Parathyroid adenoma (tissue), 2 donors: ENCODE data around the gene NCF4.

Experiments
- H2AFZ ChIP-seq: fragments of 300-600 bp; sonication (generic); one replicate; pipeline ENCODE4 v1.7.0; 2017; ENCODE audit warnings: antibody characterized with exemption, mild to moderate bottlenecking
- H3K27ac ChIP-seq: fragments of 300-600 bp; sonication (generic); one replicate; pipeline ENCODE4 v1.7.0; 2017
- H3K27me3 ChIP-seq: fragments of 300-600 bp; sonication (generic); one replicate; pipeline ENCODE4 v1.7.0; 2017; ENCODE audit warnings: low read length; ENCODE audit not compliant: control insufficient read depth, insufficient read depth
- H3K36me3 ChIP-seq: fragments of 300-600 bp; sonication (generic); one replicate; pipeline ENCODE4 v1.7.0; 2017; ENCODE audit warnings: low read length; ENCODE audit not compliant: control insufficient read depth, insufficient read depth
- H3K4me1 ChIP-seq: fragments of 300-600 bp; sonication (generic); one replicate; pipeline ENCODE4 v1.7.0; 2017; ENCODE audit warnings: control low read depth
- H3K4me2 ChIP-seq: fragments of 300-600 bp; sonication (generic); one replicate; pipeline ENCODE4 v1.7.0; 2017; ENCODE audit warnings: low read length
- H3K4me3 ChIP-seq: fragments of 300-600 bp; sonication (generic); one replicate; pipeline ENCODE4 v1.7.0; 2017; ENCODE audit warnings: low read depth, low read length
- H3K79me2 ChIP-seq: fragments of 300-600 bp; sonication (generic); one replicate; pipeline ENCODE4 v1.7.0; 2017; ENCODE audit warnings: control low read depth
- H3K9ac ChIP-seq: fragments of 300-600 bp; sonication (generic); one replicate; pipeline ENCODE4 v1.7.0; 2017; ENCODE audit warnings: mild to moderate bottlenecking
- H3K9me3 ChIP-seq: fragments of 300-600 bp; sonication (generic); one replicate; pipeline ENCODE4 v1.7.0; 2017; ENCODE audit warnings: low read length; ENCODE audit not compliant: control insufficient read depth
- TF ChIP-seq, protein P1 (sequence below): fragments of 300-600 bp; sonication (generic); IDR thresholded peaks from one replicate; pipeline ENCODE4 v1.7.0; 2017; ENCODE audit warnings: antibody characterized with exemption, mild to moderate bottlenecking
- donor health status: primary hyperparathyroidism.

NCF4 gene

DNA sequence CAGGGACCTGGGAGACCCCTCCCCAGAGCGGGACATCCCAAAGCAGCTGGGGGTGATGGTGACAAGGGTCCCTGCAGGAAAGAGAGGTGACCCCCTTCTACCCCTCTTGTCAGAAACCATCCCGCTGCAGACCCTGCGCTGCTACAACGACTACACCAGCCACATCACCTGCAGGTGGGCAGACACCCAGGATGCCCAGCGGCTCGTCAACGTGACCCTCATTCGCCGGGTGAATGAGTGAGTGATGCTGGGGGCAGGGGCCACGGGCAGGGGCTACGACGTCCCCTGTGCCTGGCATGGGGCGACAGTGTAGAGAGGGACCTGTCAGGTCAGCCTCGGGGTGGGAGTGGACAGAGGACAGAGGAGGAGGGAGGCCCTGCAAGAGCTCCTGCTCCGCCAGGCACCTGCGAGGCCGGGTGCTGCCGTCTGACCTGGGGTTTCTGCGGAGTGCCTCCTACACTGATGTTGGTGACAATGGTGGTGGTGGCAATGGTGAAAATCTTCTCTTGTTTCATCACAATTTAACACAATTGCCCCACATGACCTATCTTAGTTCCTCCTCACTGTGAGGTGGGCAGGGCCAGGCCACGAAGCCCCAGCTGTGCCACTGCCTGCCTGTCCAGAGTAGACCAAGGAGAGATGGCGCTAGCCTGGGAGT is 62.5 kb downstream of the NCF4 start:
- Histone ChIP-seq H3K27me3 (no peaks in the 10 kb centered on the region), H3K4me3 (no peak overlapping the region)
- TF ChIP-seq, protein P1, sequence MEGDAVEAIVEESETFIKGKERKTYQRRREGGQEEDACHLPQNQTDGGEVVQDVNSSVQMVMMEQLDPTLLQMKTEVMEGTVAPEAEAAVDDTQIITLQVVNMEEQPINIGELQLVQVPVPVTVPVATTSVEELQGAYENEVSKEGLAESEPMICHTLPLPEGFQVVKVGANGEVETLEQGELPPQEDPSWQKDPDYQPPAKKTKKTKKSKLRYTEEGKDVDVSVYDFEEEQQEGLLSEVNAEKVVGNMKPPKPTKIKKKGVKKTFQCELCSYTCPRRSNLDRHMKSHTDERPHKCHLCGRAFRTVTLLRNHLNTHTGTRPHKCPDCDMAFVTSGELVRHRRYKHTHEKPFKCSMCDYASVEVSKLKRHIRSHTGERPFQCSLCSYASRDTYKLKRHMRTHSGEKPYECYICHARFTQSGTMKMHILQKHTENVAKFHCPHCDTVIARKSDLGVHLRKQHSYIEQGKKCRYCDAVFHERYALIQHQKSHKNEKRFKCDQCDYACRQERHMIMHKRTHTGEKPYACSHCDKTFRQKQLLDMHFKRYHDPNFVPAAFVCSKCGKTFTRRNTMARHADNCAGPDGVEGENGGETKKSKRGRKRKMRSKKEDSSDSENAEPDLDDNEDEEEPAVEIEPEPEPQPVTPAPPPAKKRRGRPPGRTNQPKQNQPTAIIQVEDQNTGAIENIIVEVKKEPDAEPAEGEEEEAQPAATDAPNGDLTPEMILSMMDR = no peak

DNA sequence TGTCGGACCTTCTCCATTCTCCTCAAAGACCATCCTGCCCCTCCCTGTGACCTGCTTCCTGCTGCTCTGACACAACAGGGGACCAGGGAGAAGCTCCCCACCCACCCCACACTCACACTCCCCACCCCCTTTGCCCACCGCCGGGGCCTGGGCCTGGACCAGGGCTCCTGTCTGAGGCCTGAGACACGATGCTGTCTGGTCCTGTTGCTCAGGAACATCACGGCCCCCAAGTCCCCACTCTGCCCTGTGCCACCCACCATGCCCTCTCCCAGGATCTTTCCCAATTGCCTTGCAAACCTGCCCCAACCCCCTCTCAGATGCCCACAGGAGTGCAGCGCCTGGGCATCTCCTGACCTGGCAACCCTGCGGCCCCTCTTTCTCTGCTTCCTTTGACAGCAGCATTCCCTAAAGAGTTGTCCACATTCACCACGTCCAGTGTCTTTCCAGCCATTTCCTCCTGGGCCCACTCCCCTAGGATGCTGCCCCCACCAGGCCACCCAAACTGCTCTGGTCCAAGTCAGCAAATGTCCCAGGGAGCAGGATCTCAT is 63.4 kb downstream of the NCF4 start:
- Histone ChIP-seq H3K9me3 (no peaks in the 10 kb centered on the region), H2AFZ (no peak overlapping the region), H3K9ac (no peak overlapping the region), H3K4me3 (no peak overlapping the region), H3K79me2 (no peaks in the 10 kb centered on the region), H3K4me2 (no peak overlapping the region), H3K4me1 (no peaks in the 10 kb centered on the region), H3K36me3 (no peaks in the 10 kb centered on the region), H3K27ac (no peak overlapping the region), H3K27me3 (no peaks in the 10 kb centered on the region)
- TF ChIP-seq, protein P1 = no peak

More for the DNA sequence above, 62.5 kb downstream of the NCF4 start:
- Histone ChIP-seq H3K4me2 (no peak overlapping the region), H3K27ac (no peak overlapping the region), H3K79me2 (no peaks in the 10 kb centered on the region), H3K9me3 (no peaks in the 10 kb centered on the region), H2AFZ (no peak overlapping the region), H3K4me1 (no peaks in the 10 kb centered on the region), H3K9ac (no peak overlapping the region), H3K36me3 (no peaks in the 10 kb centered on the region)

- TF ChIP-seq, protein P1 = no peak
- no peak overlapping the region for H3K27ac ChIP-seq
Measured at GRCh38 chr22:36925388-36926290, 64.8 kb downstream of the NCF4 start.

DNA sequence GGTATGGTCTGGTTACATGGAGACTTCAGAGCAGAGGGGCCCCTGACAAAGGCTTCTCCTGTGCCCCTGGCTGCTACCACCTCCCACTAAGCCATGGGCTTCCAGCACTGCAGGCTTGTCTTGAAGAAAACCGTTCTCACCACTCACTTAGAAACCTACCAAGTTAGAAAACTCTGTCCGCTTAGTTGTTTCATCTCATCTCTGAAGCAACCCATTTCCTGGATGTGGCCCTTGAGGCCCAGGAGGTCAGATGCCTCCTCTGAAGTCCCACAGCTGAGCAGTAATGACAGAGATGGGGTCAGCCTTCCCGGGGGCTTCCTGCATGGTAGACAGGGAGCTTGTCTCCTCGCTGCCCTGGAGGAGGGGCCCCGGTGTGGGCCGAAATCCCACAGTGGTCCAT is 65.5 kb downstream of the NCF4 start:
- no peaks in the 10 kb centered on the region for H3K79me2 ChIP-seq
- no peaks in the 10 kb centered on the region for H3K9me3 ChIP-seq
- TF ChIP-seq, protein P1 = no peak
- H3K27me3 ChIP-seq = no peaks in the 10 kb centered on the region
- H3K27ac ChIP-seq = no peak overlapping the region
- H3K36me3 ChIP-seq = no peaks in the 10 kb centered on the region
- no peak overlapping the region for H2AFZ ChIP-seq
- no peak overlapping the region for H3K4me3 ChIP-seq
- no peak overlapping the region for H3K9ac ChIP-seq
- H3K4me2 ChIP-seq = no peak overlapping the region
- H3K4me1 ChIP-seq = no peaks in the 10 kb centered on the region

More at GRCh38 chr22:36925388-36926290, 64.8 kb downstream of the NCF4 start:
- Histone ChIP-seq H3K4me3 (no peak overlapping the region), H3K27me3 (no peaks in the 10 kb centered on the region), H3K9ac (no peak overlapping the region), H3K79me2 (no peaks in the 10 kb centered on the region), H3K4me1 (no peaks in the 10 kb centered on the region), H2AFZ (no peak overlapping the region), H3K4me2 (no peak overlapping the region), H3K36me3 (no peaks in the 10 kb centered on the region), H3K9me3 (no peaks in the 10 kb centered on the region)
